ENCODE data around the gene MINDY4.

Gene MINDY4

GRCh38 chr7:30858576-30858975, 87.4 kb downstream of the MINDY4 start:
- DNase-seq: no peak

DNA sequence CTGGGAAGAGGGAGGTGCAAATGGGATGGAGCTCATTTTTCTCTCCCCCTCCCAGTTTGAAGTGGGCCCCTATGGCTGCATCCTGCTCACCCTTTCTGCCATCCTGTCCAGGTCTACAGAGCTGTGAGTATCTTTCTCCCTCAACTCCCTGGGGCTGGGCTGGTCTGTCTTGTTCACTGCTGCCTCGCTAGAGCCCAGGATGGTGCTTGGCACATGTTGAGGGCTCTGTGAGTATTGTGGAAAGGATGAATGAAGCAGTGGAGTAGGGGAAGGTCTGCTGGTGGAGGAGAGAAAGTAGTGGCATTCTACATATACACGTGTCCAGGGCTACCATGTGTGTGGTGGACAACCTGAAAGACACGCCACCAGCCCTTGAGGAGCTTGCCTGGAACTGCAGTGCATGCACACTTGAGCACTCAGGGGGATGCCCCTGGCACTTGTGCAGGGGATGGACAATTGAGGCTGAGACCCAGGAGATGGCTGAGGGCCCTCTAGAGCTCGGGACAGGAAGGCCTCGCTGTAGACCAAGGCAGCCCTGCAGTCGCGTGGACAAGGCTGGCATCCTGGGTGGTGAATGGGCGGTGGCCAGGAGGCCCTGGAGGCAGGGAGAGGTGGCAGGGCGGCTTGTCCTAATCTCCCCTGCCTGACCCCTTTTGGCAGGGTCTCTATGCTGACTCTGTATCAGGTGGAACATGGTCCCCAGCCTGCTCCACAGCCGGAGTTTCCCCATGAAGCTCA, 88.2 kb downstream of the MINDY4 start:
- DNase-seq: no peak

- DNase-seq: no peak
Observed at GRCh38 chr7:30859940-30860496, 88.8 kb downstream of the MINDY4 start.

- no peak for DNase-seq
Observed at GRCh38 chr7:30861612-30862011, 90.4 kb downstream of the MINDY4 start.

GRCh38 chr7:30862995-30863705, 91.9 kb downstream of the MINDY4 start:
- no peak for DNase-seq

DNA sequence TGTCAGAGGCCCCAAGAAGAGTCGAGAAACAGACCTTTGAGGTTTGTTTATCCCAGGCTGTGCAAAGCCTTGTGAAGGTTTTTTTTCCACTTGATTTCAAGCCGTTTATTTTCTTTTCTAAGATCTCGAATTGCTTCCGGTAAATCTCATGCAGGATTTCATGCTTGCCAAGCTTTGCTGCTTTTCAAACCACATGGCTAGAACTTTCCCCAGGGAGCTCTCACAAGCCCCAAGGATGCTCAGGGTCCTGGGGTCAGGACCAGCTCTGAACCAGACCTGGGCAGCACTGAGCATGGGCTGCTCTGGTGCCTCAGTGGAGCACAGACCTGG, 92.5 kb downstream of the MINDY4 start:
- no peak for DNase-seq

DNA sequence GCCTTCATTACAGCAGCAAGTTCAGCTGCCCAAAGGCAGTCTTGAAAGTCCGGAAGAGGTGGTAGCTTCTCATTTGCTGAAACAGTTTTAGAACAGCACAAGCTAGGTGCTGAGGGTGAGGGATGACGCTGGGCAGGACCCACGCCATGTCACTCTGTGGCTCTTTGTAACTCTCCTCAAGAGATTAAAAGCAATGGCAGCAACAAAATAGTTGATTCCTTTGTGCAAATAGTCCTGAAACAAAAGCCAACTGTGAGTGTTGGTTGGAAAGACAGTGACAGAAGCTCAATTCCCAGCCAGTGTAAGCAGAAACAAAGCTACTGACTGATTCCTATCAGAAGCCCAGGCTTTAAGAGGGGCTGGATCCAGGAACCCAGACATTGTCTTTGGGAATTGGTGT, 92.9 kb downstream of the MINDY4 start:
- DNase-seq: no peak

DNA sequence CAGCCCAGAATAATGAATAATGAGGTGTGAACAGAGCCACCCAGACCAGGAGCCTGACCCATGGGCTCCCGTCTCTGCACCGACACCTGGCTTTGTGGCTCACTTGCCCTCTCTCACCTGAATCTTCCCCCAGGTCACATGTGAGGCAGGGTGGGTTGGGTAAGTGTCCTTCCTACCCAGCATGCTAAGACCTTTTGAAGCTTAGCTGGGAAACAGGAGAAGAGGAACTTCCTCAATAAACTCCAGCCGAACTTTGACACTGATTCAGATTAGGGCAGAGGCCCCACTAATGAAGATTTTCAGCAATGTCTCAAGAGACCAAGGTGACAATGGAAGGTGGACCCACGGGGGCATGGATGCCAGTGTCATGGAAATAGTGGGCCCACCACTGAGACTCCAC, 93.9 kb downstream of the MINDY4 start:
- no peak for DNase-seq

DNA sequence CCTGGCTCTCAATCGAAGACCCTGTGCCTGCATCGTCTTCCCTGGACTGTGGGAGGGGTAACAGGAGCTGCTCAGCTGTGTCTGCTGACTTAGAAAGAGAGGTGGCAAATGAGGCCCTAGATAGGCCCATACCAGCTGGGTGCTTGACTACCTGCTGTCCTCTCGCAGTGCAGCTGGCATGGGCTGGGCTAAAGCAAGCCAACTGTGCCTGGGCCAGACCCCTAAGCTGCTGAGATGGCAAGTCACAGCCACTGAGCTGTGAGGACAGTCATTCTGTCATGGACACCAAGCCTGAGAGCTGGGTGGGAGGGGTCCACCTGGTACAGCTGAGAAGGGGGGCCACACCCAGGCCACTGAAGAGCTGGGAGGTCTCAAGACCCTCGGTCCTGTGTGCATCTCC, 94.6 kb downstream of the MINDY4 start:
- DNase-seq: no peak

DNA sequence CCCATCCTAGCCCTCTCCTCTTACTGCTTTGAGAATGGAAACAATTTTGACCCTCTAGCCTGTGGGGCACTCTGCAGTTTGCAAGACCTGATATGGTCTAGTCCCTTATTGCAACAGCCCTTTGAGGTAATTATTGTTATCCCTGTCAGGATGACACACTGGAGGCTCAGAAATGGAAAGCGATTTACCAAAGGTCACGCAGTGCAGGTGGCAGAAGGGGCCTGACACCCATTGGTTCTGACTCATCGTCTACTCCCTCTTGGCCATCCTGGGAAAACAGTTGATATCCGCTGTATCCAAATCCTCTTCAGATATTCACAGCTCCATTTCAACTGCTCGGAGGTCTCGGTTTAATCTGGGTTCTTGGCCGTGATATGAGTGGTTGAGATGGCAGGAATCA, 95.7 kb downstream of the MINDY4 start:
- no peak for DNase-seq

DNA sequence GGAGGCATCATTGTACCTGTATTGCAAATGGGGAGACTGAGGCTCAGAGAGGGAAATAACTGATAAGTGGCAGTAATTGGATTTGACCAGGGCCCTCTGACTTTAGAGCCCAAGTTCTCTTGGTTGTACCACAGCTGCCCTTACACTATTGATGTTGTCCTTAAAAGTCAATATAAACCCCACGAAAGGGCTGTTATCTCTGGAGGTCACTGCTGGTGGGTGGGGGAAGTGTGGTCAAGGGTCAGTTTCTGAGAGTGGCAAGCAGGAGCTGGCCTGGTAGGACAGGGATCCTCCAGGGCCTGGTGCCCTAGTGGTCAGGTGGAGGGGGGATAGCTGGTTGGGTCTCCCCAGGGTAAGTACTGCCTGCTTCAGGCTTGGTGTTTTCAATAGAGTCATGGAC, 96.3 kb downstream of the MINDY4 start:
- no peak for DNase-seq

- DNase-seq: no peak
Observed at GRCh38 chr7:30869794-30870611, 98.8 kb downstream of the MINDY4 start.

DNA sequence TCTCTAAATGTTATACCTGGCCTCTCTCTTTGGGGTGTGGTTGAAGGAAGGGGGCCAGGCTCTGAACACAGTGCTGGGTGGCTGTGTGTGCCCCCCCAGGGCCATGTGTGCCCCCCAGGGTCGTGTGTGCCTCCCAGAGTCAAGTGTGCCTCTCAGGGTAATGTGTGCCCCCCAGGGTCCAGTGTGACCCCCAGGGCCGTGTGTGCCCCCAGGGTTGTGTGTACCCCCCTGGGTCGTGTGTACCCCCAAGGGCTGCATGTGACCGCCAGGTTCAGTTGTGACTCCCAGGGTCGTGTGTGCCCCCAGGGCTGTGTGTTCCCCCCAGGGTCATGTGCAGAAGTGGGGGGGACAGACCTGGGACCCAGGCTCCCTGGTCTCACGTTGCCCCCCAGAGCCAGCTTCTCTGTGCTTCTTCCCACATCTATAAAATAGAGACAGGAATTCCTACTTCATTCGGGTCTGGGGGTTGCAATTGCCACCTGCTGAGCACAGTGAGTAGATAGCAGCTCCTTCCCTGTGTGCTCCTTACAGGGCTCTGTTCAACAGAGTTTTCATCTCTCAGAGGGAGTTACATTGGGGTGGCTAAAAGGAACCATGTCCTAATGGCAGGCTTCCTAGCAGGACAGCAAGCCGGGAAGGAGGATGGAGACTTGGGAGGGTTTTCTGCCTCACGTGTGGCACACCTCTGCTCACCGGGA, 99.8 kb downstream of the MINDY4 start:
- no peak for DNase-seq

DNA sequence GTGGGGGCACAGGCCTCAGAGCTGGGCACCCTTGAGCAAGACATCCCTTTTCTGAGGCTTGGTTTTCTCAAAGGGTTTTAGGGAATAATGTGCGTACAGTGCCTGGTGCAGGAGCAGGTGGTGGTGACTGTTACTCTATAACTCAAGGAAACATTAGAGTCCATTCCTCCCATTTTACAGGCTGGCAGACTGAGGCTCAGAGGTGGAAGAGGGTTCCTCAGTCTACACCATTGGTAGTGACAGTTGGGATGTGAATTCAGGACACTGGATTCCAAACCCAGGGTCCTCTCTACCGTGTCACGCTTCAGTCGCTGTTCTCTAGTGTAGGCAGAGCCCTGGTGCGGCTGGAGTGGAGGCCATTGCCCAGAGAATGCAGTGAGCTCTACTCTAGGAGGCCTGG, 100.4 kb downstream of the MINDY4 start:
- no peak for DNase-seq

DNA sequence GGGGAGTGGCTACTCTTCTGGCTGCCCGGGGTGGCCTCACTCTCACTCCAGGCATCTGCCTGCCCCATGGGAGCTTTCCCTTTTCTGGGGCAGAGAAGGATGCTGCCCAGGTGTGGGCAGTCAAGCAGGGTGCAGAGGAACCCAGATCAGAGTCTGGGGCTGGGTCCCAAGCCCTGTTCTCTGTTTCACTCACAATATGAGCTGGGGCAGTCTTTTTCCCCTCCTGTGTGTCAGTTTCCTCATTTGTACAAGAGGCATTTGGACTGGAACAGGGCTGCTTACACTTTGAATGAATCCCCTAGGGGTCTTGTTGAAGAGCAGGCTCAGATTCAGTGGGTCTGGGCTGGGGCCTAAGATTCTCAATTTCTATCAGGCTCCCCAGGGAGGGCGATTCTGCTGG, 102.0 kb downstream of the MINDY4 start:
- DNase-seq: no peak

DNA sequence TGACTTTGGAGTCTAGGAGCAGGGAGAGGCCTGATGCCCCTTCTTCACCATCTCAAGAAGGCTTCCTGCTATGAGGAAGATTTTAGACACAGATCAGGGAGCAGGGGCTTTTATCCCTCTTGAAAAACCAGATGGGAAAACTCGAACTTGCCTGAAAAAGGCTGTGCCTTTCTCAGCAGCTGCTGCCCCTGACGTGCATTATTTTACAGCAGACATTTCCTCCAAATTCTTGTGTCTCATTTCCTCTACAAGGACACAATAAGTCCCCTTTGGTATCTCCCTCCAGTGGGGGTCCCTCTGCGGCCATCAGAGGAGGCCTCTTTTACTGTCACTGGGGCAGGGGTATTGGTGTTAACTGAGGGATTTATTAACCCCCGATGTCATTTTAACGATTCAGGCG, 102.4 kb downstream of the MINDY4 start:
- DNase-seq: no peak

GRCh38 chr7:30874656-30875302, 103.6 kb downstream of the MINDY4 start:
- DNase-seq: no peak

DNA sequence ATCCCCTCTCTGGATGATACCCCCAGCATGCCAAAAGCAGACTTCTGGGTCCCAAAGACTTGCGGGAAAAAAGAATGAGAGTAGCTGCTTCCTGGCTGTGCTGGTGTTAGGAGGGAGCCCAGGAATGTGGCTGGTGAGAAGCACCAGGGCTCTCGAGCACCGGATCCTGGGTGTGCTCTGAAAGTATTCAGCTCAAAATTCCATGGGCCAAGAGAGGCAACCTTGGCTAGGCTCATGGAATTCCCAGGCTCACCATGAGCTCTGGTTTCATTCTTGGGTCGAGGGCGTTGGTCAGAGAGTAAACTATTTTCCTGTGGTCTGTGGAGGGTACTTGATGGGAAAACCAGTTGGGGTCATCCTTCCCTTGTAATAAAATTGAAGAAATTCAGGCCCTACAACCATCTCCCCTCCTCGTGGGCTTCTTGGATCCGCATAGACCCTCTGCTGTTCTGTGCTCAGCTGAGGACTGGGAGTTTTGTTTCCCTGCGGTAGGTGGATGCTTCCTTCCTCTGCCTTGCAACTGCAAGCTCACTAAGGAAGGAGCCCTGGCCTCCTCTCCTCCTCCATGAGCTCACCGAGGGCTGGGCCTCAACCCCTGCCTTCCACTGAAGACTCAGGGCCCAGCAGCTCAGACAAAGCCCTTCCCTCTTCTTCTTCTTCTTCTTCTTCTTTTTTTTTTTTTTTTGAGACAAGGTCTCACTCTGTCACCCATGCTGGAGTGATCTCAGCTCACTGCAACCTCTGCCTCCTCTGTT, 106.0 kb downstream of the MINDY4 start:
- no peak for DNase-seq

- DNase-seq: no peak
Observed at GRCh38 chr7:30877993-30878392, 106.8 kb downstream of the MINDY4 start.

- no peak for DNase-seq
Observed at GRCh38 chr7:30879139-30880124, 108.2 kb downstream of the MINDY4 start.

Data from RPMI8226 (cell line).